ENCODE measurements around the gene RAB44.

DNA sequence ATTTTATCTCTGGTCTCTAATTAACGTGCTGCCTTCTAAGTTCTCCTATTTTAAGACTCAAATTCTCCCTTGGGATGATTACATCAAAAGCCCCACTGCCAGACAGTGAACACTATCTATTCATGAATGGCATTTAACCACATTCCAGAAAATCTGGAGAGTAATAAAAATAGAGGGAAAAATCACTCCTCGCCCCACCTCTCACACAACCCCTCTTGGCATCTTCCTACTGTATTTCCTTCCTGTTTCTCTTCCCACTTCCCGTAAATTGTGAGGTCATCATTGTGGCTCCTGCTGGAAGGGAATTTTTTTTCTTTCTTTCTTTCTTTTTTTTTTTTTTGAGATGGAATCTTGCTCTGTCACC is 31.5 kb downstream of the RAB44 start:
- TF ChIP-seq, protein P1, sequence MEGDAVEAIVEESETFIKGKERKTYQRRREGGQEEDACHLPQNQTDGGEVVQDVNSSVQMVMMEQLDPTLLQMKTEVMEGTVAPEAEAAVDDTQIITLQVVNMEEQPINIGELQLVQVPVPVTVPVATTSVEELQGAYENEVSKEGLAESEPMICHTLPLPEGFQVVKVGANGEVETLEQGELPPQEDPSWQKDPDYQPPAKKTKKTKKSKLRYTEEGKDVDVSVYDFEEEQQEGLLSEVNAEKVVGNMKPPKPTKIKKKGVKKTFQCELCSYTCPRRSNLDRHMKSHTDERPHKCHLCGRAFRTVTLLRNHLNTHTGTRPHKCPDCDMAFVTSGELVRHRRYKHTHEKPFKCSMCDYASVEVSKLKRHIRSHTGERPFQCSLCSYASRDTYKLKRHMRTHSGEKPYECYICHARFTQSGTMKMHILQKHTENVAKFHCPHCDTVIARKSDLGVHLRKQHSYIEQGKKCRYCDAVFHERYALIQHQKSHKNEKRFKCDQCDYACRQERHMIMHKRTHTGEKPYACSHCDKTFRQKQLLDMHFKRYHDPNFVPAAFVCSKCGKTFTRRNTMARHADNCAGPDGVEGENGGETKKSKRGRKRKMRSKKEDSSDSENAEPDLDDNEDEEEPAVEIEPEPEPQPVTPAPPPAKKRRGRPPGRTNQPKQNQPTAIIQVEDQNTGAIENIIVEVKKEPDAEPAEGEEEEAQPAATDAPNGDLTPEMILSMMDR (IDR thresholded peaks at IDR 0.05): no peak
- TF ChIP-seq SIN3A (IDR thresholded peaks at IDR 0.05; ENCODE audit: borderline replicate concordance, low read depth, low read length) (no peak), NRF1 (IDR thresholded peaks at IDR 0.05; ENCODE audit: low read depth, low read length) (no peak), POLR2AphosphoS5 (IDR thresholded peaks at IDR 0.05; ENCODE audit: low read depth, low read length) (no peak), ELF1 (IDR thresholded peaks at IDR 0.05) (no peak)
- TF ChIP-seq, protein P2, sequence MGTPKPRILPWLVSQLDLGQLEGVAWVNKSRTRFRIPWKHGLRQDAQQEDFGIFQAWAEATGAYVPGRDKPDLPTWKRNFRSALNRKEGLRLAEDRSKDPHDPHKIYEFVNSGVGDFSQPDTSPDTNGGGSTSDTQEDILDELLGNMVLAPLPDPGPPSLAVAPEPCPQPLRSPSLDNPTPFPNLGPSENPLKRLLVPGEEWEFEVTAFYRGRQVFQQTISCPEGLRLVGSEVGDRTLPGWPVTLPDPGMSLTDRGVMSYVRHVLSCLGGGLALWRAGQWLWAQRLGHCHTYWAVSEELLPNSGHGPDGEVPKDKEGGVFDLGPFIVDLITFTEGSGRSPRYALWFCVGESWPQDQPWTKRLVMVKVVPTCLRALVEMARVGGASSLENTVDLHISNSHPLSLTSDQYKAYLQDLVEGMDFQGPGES (IDR thresholded peaks at IDR 0.05; ENCODE audit: low read depth, low read length): no peak
- TF ChIP-seq, protein P3, sequence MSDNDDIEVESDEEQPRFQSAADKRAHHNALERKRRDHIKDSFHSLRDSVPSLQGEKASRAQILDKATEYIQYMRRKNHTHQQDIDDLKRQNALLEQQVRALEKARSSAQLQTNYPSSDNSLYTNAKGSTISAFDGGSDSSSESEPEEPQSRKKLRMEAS (IDR thresholded peaks at IDR 0.05; ENCODE audit: low read depth): no peak

All from SK-N-SH (cell line).